ENCODE data around the gene SDC1. TPM values are rescaled to one million over a fixed set of nuclear protein-coding genes. Genes with fewer than 3 reads are reported as not detected.

Gene SDC1
- total and polyA plus RNA-seq, 2 of the 8 experiments (the other 6 are each of a cell fraction or from before 2014, with no cell fraction given) = 45.3 to 73.3 TPM

DNA sequence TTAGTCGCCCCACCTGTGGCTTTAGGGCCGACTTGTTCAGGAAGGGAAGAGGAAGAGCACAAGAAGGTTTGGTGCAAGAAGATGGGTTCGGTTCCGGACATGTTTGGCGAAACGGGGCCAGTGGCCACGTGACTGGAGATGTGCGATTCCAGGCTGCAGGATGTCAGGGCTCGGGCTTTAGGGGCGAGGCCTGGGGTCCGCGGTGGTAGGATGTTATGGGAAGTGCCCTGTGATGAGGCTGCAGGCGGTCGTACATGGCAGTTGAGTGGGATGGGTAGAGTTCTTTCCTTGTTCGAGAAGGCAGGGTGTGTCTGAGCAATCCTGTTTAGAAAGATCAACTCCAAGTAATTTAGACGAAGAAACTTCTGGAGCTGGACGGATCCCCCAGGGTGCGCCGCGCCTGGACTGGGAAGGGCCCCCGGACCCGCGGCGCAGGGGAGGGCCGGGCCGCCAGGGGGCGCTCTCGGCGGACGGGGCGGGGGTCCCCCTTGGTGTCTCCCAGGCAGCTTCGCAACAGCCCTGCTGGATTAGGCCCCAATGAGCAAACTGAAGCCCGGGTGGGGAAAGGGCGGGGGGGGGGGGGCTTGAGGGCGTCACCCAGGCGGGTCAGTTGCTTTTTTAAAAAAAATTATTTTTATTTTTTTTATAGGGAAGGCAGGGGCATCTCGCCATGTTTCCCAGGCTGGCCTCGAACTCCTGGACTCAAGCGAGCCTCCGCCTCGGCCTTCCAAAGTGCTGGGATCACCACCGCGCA lies 17.2 kb upstream of the SDC1 start:
- H3K4me2 ChIP-seq (ENCODE audit: insufficient read depth in 1 of 2, low read depth in 2 of 2, low read length in 2 of 2) = peak overlapping the region; percentile 8 to 40; a peak in 1 of 4 replicates
- no peak overlapping the region; the same call in 1 of the 2 replicates for H3K18ac ChIP-seq (ENCODE audit: extremely low read depth, low read length)
- H3K9me3 ChIP-seq (ENCODE audit: insufficient read depth in 2 of 2, low read depth in 1 of 2, low read length in 1 of 2) = no peaks in the 10 kb centered on the region
- no peaks in the 10 kb centered on the region for H3K36me3 ChIP-seq (ENCODE audit: control insufficient read depth in 2 of 4, insufficient read depth in 4 of 4, low read length in 3 of 4)
- H2BK5ac ChIP-seq (ENCODE audit: low read depth, low read length) = 0 out of 2 replicates have a peak overlapping the region, but pooled peaks have one; percentile 78
- no peak overlapping the region for H2BK120ac ChIP-seq (replicated peaks; ENCODE audit: low read depth, low read length)
- 0 out of 2 replicates have a peak overlapping the region, but pooled peaks have one; percentile 46 for H2BK15ac ChIP-seq (ENCODE audit: low read length)
- H3K23me2 ChIP-seq (ENCODE audit: low read depth, low read length) = no peaks in the 10 kb centered on the region
- peak overlapping the region; percentile 77; the same call in 1 of the 2 replicates for H2BK12ac ChIP-seq (ENCODE audit: low read depth, low read length)
- H4K20me1 ChIP-seq (replicated peaks in 1 of 2; ENCODE audit: control insufficient read depth in 1 of 2, insufficient read depth in 2 of 2, low read length in 2 of 2) = no peaks in the 10 kb centered on the region
- no peak overlapping the region for H3K23ac ChIP-seq (ENCODE audit: insufficient read length)
- H4K5ac ChIP-seq (ENCODE audit: insufficient read length, low read depth, low read length) = peak overlapping the region; percentile 68
- CTCF ChIA-PET (ENCODE audit: partially characterized antibody) = interaction anchor here (0.7 to 5.2 kb wide), 28 partner anchors 9 to 293 kb away, joined by 3 to 63 read pairs (median 4); partner anchors contain the start of gene SDC1
- H3K79me1 ChIP-seq (ENCODE audit: low read depth, low read length) = no peaks in the 10 kb centered on the region
- H2AK5ac ChIP-seq (ENCODE audit: low read depth, low read length) = no peak overlapping the region
- no peak overlapping the region for H3K14ac ChIP-seq (ENCODE audit: insufficient read length)
- H3K27ac ChIP-seq (ENCODE audit: low read depth, low read length) = no peak overlapping the region
- peaks cover 0 to 8% (median 2%) of the 10 kb centered on the region in 4 experiments; a peak in 5 of 7 replicates for H3K4me1 ChIP-seq (replicated peaks in 1 of 4; ENCODE audit: control insufficient read depth in 3 of 4, insufficient read depth in 4 of 4, low read length in 3 of 4)
- FAIRE-seq (no peak), DNase-seq (ENCODE audit: low read depth in 1 of 2, low spot score in 2 of 2) (peak in 1 of 2 experiments; percentile 93)
- WGBS, 2 experiments (ENCODE audit: extremely low coverage in 1 of 2, insufficient coverage in 1 of 2, insufficient read length in 1 of 2, insufficient replicate concordance in 2 of 2, low coverage in 1 of 2, low lambda C conversion rate in 2 of 2, missing lambda C conversion rate in 1 of 2) = 70% methylated on average over 28 of the region's 43 CpGs; no CpG with 5 or more reads in 1 of the 2 experiments
- no peak overlapping the region for H3K56ac ChIP-seq (replicated peaks; ENCODE audit: insufficient read length, low read depth, low read length)
- H3K9ac ChIP-seq (replicated peaks in 1 of 4; ENCODE audit: extremely low read depth in 1 of 4, low read depth in 3 of 4, low read length in 3 of 4) = no peak overlapping the region
- H3K4me3 ChIP-seq (ENCODE audit: extremely low read depth in 1 of 4, insufficient read depth in 2 of 4, low read depth in 3 of 4, low read length in 4 of 4) = no peak overlapping the region
- peak overlapping the region; percentile 72; the same call in 1 of the 2 replicates for H4K8ac ChIP-seq (ENCODE audit: extremely low read depth, insufficient read depth, low read length)
- POLR2A ChIA-PET (ENCODE audit: partially characterized antibody) = interaction anchor here (1.0 to 1.4 kb wide), 4 partner anchors 10 to 206 kb away, joined by 3 to 5 read pairs (median 3); no protein-coding TSS in a partner anchor
- H4K91ac ChIP-seq (replicated peaks; ENCODE audit: insufficient read length, low read length) = peak overlapping the region; percentile 64
- peak overlapping the region; percentile 81; the same call in 1 of the 2 replicates for H2AFZ ChIP-seq (ENCODE audit: low read length)
- H2BK20ac ChIP-seq (ENCODE audit: low read length) = no peak overlapping the region
- H3K27me3 ChIP-seq (replicated peaks in 1 of 4; ENCODE audit: control insufficient read depth in 3 of 4, extremely low read depth in 1 of 4, insufficient read depth in 3 of 4, low read length in 3 of 4) = no peaks in the 10 kb centered on the region; a peak in 1 of 7 replicates
- H3K4ac ChIP-seq (replicated peaks; ENCODE audit: insufficient read length, low read depth, low read length) = peak overlapping the region; percentile 84
- no peaks in the 10 kb centered on the region for H3K79me2 ChIP-seq (ENCODE audit: control insufficient read depth in 1 of 2, insufficient read depth in 2 of 2, low read length in 2 of 2)
- peak; percentile 29 to 52 for TF ChIP-seq RAD21 (IDR thresholded peaks at IDR 0.05 in 1 of 2, conservative IDR thresholded peaks at IDR 0.05 in 1 of 2; ENCODE audit: low read depth in 2 of 2, low read length in 2 of 2)
- no peak for TF ChIP-seq CEBPB (IDR thresholded peaks at IDR 0.05; ENCODE audit: low read depth, low read length)
- no peak for TF ChIP-seq TCF12 (IDR thresholded peaks at IDR 0.05; ENCODE audit: low read depth, low read length)
- TF ChIP-seq SAP30 (IDR thresholded peaks at IDR 0.05; ENCODE audit: insufficient read depth, insufficient replicate concordance, low read length) = no peak
- TF ChIP-seq NRF1 (IDR thresholded peaks at IDR 0.05; ENCODE audit: low read depth, low read length) = no peak
- no peak for TF ChIP-seq SP1 (IDR thresholded peaks at IDR 0.05; ENCODE audit: low read depth, low read length)
- TF ChIP-seq RXRA (IDR thresholded peaks at IDR 0.05; ENCODE audit: insufficient read depth, low read depth, low read length) = no peak
- no peak for TF ChIP-seq CREB1 (IDR thresholded peaks at IDR 0.05)
- TF ChIP-seq GABPA (IDR thresholded peaks at IDR 0.05; ENCODE audit: borderline replicate concordance, insufficient read depth, low read length) = peak; percentile 62; the same call in 1 of the 2 replicates
- TF ChIP-seq TAF1 (IDR thresholded peaks at IDR 0.05; ENCODE audit: low read depth, low read length) = no peak
- TF ChIP-seq EZH2 (IDR thresholded peaks at IDR 0.05; ENCODE audit: low read depth, low read length, severe bottlenecking) = no peak
- TF ChIP-seq EGR1 (IDR thresholded peaks at IDR 0.05; ENCODE audit: borderline replicate concordance, low read depth, low read length) = no peak
